ENCODE measurements around the gene KLHDC3. TPM values are rescaled to one million over a fixed set of nuclear protein-coding genes. Genes with fewer than 3 reads are reported as not detected.
A peak's percentile ranks its signal among the peaks of the same experiment; 100 is the strongest.

KLHDC3 gene
- total and polyA plus RNA-seq, 2 experiments from 2014 or later, result 90.5 to 99.5 TPM

- no peaks in the 10 kb centered on the region for H3K36me3 ChIP-seq (replicated peaks; ENCODE audit: insufficient read depth, low read depth)
- peaks cover 33% of the 10 kb centered on the region for H3K79me2 ChIP-seq
- H3K4me3 ChIP-seq, result no peak overlapping the region
- no peak for DNase-seq (ENCODE audit: low spot score)
- H3K27ac ChIP-seq, result no peak overlapping the region
- no peaks in the 10 kb centered on the region for H4K20me1 ChIP-seq (ENCODE audit: insufficient read depth, poor library complexity, severe bottlenecking)
- 89% methylated on average over 3 of the region's 3 CpGs for WGBS (ENCODE audit: low lambda C conversion rate, missing lambda C conversion rate)
- no peaks in the 10 kb centered on the region for H3K27me3 ChIP-seq
- peaks cover 11% of the 10 kb centered on the region for H3K4me1 ChIP-seq (ENCODE audit: insufficient read depth)
- TF ChIP-seq EZH2phosphoT487 (IDR thresholded peaks at IDR 0.05; ENCODE audit: low read depth, severe bottlenecking, unreplicated experiment) (no peak), CTCF (IDR thresholded peaks at IDR 0.05; ENCODE audit: poor library complexity) (no peak), EZH2 (IDR thresholded peaks at IDR 0.05; ENCODE audit: borderline replicate concordance) (no peak)
- H2AFZ ChIP-seq, result no peak overlapping the region
- no peak overlapping the region for H3K4me2 ChIP-seq
- H3K9me3 ChIP-seq (ENCODE audit: low read depth), result no peaks in the 10 kb centered on the region
- H3K9me2 ChIP-seq (replicated peaks; ENCODE audit: insufficient read depth), result no peaks in the 10 kb centered on the region
Observed at GRCh38 chr6:42973926-42974325, 40.1 kb upstream of the KLHDC3 start.

- no peak overlapping the region for H3K4me2 ChIP-seq
- H3K4me1 ChIP-seq (ENCODE audit: insufficient read depth), result peaks cover 11% of the 10 kb centered on the region
- no peak overlapping the region for H2AFZ ChIP-seq
- H3K27ac ChIP-seq, result no peak overlapping the region
- no peak overlapping the region for H3K4me3 ChIP-seq
- H3K9me3 ChIP-seq (ENCODE audit: low read depth), result no peaks in the 10 kb centered on the region
- no peaks in the 10 kb centered on the region for H3K27me3 ChIP-seq
- no peaks in the 10 kb centered on the region for H3K36me3 ChIP-seq (replicated peaks; ENCODE audit: insufficient read depth, low read depth)
- H4K20me1 ChIP-seq (ENCODE audit: insufficient read depth, poor library complexity, severe bottlenecking), result no peaks in the 10 kb centered on the region
- DNase-seq (ENCODE audit: low spot score), result no peak
- TF ChIP-seq EZH2phosphoT487 (IDR thresholded peaks at IDR 0.05; ENCODE audit: low read depth, severe bottlenecking, unreplicated experiment) (no peak), EZH2 (IDR thresholded peaks at IDR 0.05; ENCODE audit: borderline replicate concordance) (no peak), CTCF (IDR thresholded peaks at IDR 0.05; ENCODE audit: poor library complexity) (no peak)
- peaks cover 33% of the 10 kb centered on the region for H3K79me2 ChIP-seq
- WGBS (ENCODE audit: low lambda C conversion rate, missing lambda C conversion rate), result 91% methylated on average over 5 of the region's 5 CpGs
- H3K9me2 ChIP-seq (replicated peaks; ENCODE audit: insufficient read depth), result no peaks in the 10 kb centered on the region
Observed at GRCh38 chr6:42974919-42975505, 39.0 kb upstream of the KLHDC3 start.

- H3K4me1 ChIP-seq (ENCODE audit: insufficient read depth), result peaks cover 12% of the 10 kb centered on the region
- H3K4me3 ChIP-seq, result peak overlapping the region; percentile 95
- no peaks in the 10 kb centered on the region for H4K20me1 ChIP-seq (ENCODE audit: insufficient read depth, poor library complexity, severe bottlenecking)
- peak; percentile 62 for DNase-seq (ENCODE audit: low spot score)
- 1% methylated on average over 24 of the region's 28 CpGs for WGBS (ENCODE audit: low lambda C conversion rate, missing lambda C conversion rate)
- peaks cover 33% of the 10 kb centered on the region for H3K79me2 ChIP-seq
- no peak for TF ChIP-seq EZH2 (IDR thresholded peaks at IDR 0.05; ENCODE audit: borderline replicate concordance)
- TF ChIP-seq EZH2phosphoT487 (IDR thresholded peaks at IDR 0.05; ENCODE audit: low read depth, severe bottlenecking, unreplicated experiment), result no peak
- no peak for TF ChIP-seq CTCF (IDR thresholded peaks at IDR 0.05; ENCODE audit: poor library complexity)
- peak overlapping the region; percentile 97 for H3K27ac ChIP-seq
- peak overlapping the region; percentile 91 for H2AFZ ChIP-seq
- H3K27me3 ChIP-seq, result no peaks in the 10 kb centered on the region
- H3K4me2 ChIP-seq, result peak overlapping the region; percentile 85
- no peaks in the 10 kb centered on the region for H3K36me3 ChIP-seq (replicated peaks; ENCODE audit: insufficient read depth, low read depth)
- H3K9me3 ChIP-seq (ENCODE audit: low read depth), result no peaks in the 10 kb centered on the region
- no peaks in the 10 kb centered on the region for H3K9me2 ChIP-seq (replicated peaks; ENCODE audit: insufficient read depth)
Observed at GRCh38 chr6:42978487-42978838, 35.6 kb upstream of the KLHDC3 start.
